SU-DHL-6 (cell line): ENCODE measurements around the gene HAPLN2.

Experiments used
- H2AFZ ChIP-seq: fragments of 200-600 bp; sonication (generic); 2 replicates; pipeline ENCODE4 v1.6.1; 2014; ENCODE audit warnings: low read depth, mild to moderate bottlenecking, moderate library complexity, mixed read lengths, antibody characterized with exemption, low read length; ENCODE audit not compliant: severe bottlenecking
- H3F3A ChIP-seq: fragments of 200-600 bp; shearing (Covaris generic); 2 replicates; pipeline ENCODE4 v1.6.0; 2016; ENCODE audit warnings: antibody characterized with exemption, mild to moderate bottlenecking; ENCODE audit not compliant: insufficient read depth
- H3K27ac ChIP-seq: fragments of 200-600 bp; sonication (generic); 2 replicates; pipeline ENCODE4 v1.5.1; 2016; ENCODE audit warnings: low read depth, mild to moderate bottlenecking, low read length, moderate library complexity, mixed read lengths
- H3K27me3 ChIP-seq: fragments of 200-600 bp; sonication (generic), shearing (Covaris generic); 2 replicates; pipeline ENCODE4 v1.6.0; 2014; ENCODE audit warnings: mild to moderate bottlenecking, low read length
- H3K36me3 ChIP-seq: fragments of 200-600 bp; sonication (generic); 2 replicates; pipeline ENCODE4 v1.6.1; 2014; ENCODE audit warnings: mild to moderate bottlenecking, low read length, mixed read lengths
- H3K4me2 ChIP-seq: fragments of 300-600, 200-600 bp; shearing (Covaris generic), sonication (generic); 2 replicates; pipeline ENCODE4 v1.6.0; 2014; ENCODE audit warnings: low read length, low read depth, mild to moderate bottlenecking; ENCODE audit not compliant: poor library complexity, severe bottlenecking
- H3K4me3 ChIP-seq: fragments of 200-600 bp; sonication (generic); 2 replicates; pipeline ENCODE4 v1.5.1; 2014; ENCODE audit warnings: antibody characterized with exemption, low read length, mild to moderate bottlenecking, mixed read lengths; ENCODE audit not compliant: insufficient read depth, poor library complexity, severe bottlenecking
- H3K79me2 ChIP-seq: fragments of 200-600 bp; sonication (generic); 2 replicates; pipeline ENCODE4 v1.6.1; 2014; ENCODE audit warnings: mild to moderate bottlenecking, low read length, moderate library complexity; ENCODE audit not compliant: insufficient read depth
- H3K9ac ChIP-seq: fragments of 200-600 bp; sonication (generic); 2 replicates; pipeline ENCODE4 v1.7.0; 2014; ENCODE audit warnings: mild to moderate bottlenecking, low read length
- H3K9me2 ChIP-seq: fragments of 200-600 bp; sonication (generic); replicated peaks from 2 replicates; pipeline ENCODE4 v1.6.1; 2014; ENCODE audit warnings: low read length; ENCODE audit not compliant: insufficient read depth
- H3K9me3 ChIP-seq: fragments of 200-600 bp; sonication (generic); 2 replicates; pipeline ENCODE4 v1.6.1; 2014; ENCODE audit warnings: low read length, mixed read lengths; ENCODE audit not compliant: insufficient read depth
- H4K20me1 ChIP-seq: fragments of 200-600 bp; sonication (generic); 2 replicates; pipeline ENCODE4 v1.6.1; 2014; ENCODE audit warnings: low read depth, mild to moderate bottlenecking, antibody characterized with exemption, low read length, moderate library complexity, mixed read lengths
- CTCF ChIP-seq: fragments of 200-600 bp; sonication (generic); IDR thresholded peaks from one replicate; pipeline ENCODE4 v1.5.1; 2017; ENCODE audit warnings: antibody characterized with exemption, mild to moderate bottlenecking, low read length, moderate library complexity; ENCODE audit not compliant: insufficient read depth, poor library complexity, severe bottlenecking
- EZH2phosphoT487 ChIP-seq: fragments of 200-600 bp; sonication (generic), shearing (Covaris generic); conservative IDR thresholded peaks from 2 replicates; pipeline ENCODE4 v1.6.1; 2018; ENCODE audit warnings: mild to moderate bottlenecking, antibody characterized with exemption, low read length, moderate library complexity, mixed read lengths

Gene HAPLN2

GRCh38 chr1:156646738-156647211, 27.6 kb downstream of the HAPLN2 start:
- Histone ChIP-seq H3K27me3 (no peaks in the 10 kb centered on the region), H3K36me3 (no peaks in the 10 kb centered on the region)
- TF ChIP-seq CTCF: no peak
- TF ChIP-seq EZH2phosphoT487: no peak

GRCh38 chr1:156647351-156647750, 28.1 kb downstream of the HAPLN2 start:
- H3K27ac ChIP-seq: no peak overlapping the region
- no peaks in the 10 kb centered on the region for H3K79me2 ChIP-seq
- no peak overlapping the region for H3K4me3 ChIP-seq
- no peak overlapping the region for H2AFZ ChIP-seq
- no peaks in the 10 kb centered on the region for H4K20me1 ChIP-seq
- no peaks in the 10 kb centered on the region for H3K9me3 ChIP-seq
- H3F3A ChIP-seq: no peaks in the 10 kb centered on the region
- no peak overlapping the region for H3K9ac ChIP-seq
- H3K4me2 ChIP-seq: no peak overlapping the region
- no peaks in the 10 kb centered on the region for H3K27me3 ChIP-seq
- no peaks in the 10 kb centered on the region for H3K9me2 ChIP-seq
- no peak for TF ChIP-seq CTCF
- TF ChIP-seq EZH2phosphoT487: no peak
- no peaks in the 10 kb centered on the region for H3K36me3 ChIP-seq

More at GRCh38 chr1:156646738-156647211, 27.6 kb downstream of the HAPLN2 start:
- no peaks in the 10 kb centered on the region for H3K9me3 ChIP-seq
- H3K27ac ChIP-seq: no peak overlapping the region
- H3K9ac ChIP-seq: no peak overlapping the region
- H2AFZ ChIP-seq: no peak overlapping the region
- no peaks in the 10 kb centered on the region for H3F3A ChIP-seq
- no peak overlapping the region for H3K4me3 ChIP-seq
- H3K79me2 ChIP-seq: no peaks in the 10 kb centered on the region
- no peaks in the 10 kb centered on the region for H4K20me1 ChIP-seq
- H3K9me2 ChIP-seq: no peaks in the 10 kb centered on the region
- H3K4me2 ChIP-seq: no peak overlapping the region

GRCh38 chr1:156648496-156648895, 29.3 kb downstream of the HAPLN2 start:
- Histone ChIP-seq H3F3A (no peaks in the 10 kb centered on the region), H3K9me2 (no peaks in the 10 kb centered on the region), H3K27me3 (no peaks in the 10 kb centered on the region), H3K9ac (no peak overlapping the region), H4K20me1 (no peaks in the 10 kb centered on the region), H3K9me3 (no peaks in the 10 kb centered on the region), H3K4me2 (no peak overlapping the region), H3K36me3 (no peaks in the 10 kb centered on the region), H2AFZ (no peak overlapping the region), H3K4me3 (no peak overlapping the region), H3K27ac (no peak overlapping the region), H3K79me2 (no peaks in the 10 kb centered on the region)
- TF ChIP-seq CTCF (no peak), EZH2phosphoT487 (no peak)
